HG03135 (cell line): ENCODE data around the gene SLC45A3.
"Not testable (repeated sequence)": the region's sequence is repeated elsewhere in the genome, so short reads cannot be mapped to it uniquely, and the experiment has no call there.

ENCODE experiments used
- ATAC-seq: cut with Tn5 transposase; IDR thresholded peaks from one replicate; pipeline ENCODE4 v1.9.1; 2021; ENCODE audit warnings: mild to moderate bottlenecking, moderate library complexity; ENCODE audit not compliant: unreplicated experiment

The SLC45A3 gene, protein sequence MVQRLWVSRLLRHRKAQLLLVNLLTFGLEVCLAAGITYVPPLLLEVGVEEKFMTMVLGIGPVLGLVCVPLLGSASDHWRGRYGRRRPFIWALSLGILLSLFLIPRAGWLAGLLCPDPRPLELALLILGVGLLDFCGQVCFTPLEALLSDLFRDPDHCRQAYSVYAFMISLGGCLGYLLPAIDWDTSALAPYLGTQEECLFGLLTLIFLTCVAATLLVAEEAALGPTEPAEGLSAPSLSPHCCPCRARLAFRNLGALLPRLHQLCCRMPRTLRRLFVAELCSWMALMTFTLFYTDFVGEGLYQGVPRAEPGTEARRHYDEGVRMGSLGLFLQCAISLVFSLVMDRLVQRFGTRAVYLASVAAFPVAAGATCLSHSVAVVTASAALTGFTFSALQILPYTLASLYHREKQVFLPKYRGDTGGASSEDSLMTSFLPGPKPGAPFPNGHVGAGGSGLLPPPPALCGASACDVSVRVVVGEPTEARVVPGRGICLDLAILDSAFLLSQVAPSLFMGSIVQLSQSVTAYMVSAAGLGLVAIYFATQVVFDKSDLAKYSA

DNA sequence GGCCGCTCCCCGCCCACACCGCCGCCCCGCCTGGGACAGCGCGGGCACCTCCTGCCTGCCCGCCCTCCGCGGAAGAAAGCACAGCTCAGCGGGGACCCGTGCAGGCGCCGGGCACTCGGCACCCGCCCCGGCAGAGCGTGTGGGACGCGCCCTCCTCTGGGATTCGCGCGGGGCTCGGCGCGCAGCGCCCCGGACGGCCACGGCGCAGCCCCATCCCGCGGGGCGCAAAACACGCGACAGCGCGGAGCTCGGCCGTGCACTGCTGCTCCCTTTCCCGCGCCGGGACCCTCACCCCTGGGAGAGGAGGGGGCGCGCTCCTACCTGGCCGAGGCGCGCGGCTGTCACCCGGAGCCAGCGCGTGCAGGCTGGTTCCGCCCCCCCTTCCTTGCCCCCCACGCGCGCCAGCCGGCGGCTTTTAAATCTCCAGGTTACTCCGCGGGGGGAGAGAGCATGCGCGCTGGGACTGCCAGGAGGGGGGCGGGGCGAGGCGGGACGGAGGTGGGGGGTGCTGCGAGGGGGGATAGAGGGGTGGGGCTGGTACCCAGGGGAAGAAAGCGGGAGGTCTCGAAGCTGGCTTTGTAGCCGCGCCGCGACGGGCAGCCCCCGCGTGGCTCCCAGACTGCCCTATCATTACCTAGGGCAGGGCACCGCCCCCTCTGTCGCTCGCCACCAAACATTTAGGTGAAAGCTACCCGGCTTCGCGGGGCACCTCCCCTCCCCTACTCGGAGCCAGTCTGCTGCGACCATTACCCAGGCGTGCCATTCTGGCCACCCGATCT is at the start of gene SLC45A3:
Gene SLC45A3 (minus strand): TSS at position 437 of the 779 bp plus-strand sequence. CDS start 15,853 bp downstream, outside the sequence.
- no peak for ATAC-seq

DNA sequence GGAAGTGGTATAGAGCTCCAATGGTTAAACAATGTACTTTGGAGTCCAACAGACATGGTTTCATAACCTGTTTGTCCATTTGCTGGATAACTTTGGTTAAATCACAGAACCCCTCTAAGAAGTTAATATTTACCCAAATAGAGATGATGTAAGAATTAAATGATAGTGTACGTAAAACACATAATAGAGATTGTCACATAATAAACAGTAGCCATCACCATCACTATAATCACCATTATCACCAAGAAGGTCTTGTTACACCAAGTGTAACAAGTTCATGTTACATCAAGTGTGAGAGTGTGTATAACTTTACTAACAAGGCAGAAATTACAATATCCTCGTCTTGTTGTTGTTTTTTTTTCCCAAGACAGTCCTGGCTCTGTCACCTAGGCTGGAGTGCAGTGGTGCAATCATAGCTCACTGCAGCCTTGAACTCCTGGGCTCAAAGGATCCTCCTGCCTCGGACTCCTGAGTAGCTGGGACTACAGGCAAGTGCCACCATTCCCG is 46.4 kb upstream of the SLC45A3 start:
- ATAC-seq = no peak

DNA sequence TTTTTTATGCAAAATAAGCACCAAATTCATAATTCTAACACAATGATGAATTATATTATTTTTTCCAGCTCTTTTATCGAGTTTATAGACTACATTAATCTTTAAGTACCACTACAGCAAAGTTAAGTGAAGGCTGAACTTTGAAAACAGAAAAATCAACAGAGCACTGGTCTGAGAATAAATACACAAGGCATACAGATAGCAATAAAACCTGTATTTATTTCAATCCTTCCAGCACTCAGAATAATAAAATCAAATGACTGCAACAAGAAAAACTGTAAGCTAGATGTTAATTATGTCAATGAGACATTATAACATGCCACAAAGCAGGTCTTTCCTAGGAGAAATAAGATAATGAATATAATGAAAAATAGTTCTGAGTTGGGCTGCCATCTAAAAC is 45.2 kb upstream of the SLC45A3 start:
- ATAC-seq = no peak

DNA sequence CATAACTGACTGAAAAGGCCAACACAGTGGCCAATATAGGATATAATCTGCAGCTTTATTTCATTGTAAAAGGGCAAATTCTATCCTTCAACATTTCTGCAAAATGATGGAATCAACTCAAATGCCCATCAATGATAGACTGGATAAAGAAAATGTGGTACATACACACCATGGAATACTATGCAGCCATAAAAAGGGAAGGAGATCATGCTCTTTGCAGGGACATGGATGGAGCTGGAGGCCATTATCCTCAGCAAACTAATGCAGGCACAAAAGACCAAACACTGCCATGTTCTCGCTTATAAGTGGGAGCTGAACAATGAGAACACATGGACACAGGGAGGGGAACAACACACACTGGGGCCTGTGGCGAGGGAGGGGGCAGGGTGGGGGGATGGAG is 40.4 kb upstream of the SLC45A3 start:
- ATAC-seq = not testable (repeated sequence)

DNA sequence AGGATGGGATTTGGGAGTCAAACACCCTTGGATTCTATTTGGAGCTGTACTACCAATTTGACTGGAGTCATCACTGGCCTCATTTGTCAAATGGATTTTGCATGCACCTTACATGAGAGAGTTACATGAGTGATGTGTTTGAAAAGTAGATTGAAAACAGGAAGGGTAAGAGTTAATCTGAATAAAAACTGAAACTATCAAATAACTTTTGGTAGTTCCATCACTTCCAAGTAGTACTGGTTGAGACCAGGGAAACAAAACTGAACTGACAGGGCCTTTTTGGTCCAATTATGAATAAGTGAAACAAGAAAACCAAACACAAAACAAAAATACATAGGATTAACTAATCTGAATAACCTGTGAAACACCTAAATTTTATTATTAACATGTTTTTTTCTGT is 39.5 kb upstream of the SLC45A3 start:
- ATAC-seq = no peak

DNA sequence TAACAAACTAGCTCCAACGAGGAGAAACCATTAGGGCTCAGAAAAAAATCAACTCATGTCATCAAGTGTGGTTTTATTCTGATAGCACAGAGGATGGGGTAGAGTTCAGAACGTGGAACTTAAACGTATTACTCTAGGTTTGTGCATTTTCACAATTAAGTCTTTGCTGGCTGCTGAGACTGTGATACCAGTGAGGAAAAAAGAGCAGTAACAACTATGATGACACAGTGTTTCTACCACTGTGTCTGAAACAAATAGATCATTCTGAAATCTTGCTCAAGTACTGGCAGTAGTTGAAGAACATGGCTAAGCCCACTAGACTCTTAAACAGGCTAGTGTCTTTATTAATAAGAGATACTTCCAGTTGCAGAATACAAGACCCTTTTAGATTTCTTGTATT is 38.7 kb upstream of the SLC45A3 start:
- ATAC-seq = no peak

DNA sequence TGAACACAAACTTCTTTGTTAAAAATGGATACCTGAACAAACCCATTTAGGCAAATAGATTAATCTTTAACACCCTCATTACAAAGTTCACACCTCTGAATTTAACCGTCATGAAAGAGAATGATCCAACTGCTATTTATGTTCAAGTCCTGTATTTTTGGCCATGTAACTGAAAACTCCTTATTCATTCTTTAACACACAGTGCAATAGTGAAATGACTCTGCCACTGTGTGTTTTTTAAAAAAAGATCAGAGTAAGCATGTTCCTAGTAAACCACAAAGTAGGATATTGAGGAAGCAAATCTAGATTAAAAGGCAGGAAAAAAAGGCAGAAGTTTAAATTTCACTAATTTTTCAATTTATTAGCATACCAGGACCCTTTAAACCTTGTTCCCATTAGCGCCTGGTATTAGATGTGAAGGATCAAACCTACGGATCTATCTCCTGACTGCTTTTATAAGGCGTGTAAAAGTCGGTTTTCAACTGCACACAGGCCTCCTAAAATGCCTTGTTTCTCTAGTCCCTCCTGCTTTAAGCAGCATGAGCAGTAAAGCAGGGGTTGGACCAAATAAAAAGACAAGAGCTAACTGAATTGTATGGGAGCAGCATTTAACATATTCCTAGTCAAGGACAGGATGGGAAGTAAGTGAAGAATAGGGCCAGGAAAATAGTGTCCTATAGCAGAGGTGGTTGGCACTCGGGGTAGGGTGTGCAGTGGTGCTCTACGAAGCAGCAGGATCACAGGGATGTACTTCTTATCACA is 36.2 kb upstream of the SLC45A3 start:
- ATAC-seq = no peak

DNA sequence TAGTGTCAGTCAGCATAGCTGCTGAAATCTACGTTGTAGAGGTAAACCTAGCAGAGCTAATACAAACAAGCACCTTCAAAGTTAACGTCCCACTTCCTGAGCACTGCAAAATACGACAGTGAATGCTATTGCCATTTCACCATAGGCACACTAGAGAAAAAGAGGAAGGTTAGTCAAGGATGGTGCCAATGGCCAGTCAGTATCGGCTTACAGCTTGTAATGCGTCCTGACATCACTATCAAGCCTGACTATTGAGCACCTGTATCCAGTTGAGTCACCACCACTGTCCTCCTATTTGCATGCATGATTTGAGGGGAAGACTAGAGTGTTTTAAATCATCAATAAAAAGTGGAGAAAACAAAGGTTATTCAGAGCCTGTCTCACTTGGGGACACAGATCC is 35.3 kb upstream of the SLC45A3 start:
- ATAC-seq = no peak

DNA sequence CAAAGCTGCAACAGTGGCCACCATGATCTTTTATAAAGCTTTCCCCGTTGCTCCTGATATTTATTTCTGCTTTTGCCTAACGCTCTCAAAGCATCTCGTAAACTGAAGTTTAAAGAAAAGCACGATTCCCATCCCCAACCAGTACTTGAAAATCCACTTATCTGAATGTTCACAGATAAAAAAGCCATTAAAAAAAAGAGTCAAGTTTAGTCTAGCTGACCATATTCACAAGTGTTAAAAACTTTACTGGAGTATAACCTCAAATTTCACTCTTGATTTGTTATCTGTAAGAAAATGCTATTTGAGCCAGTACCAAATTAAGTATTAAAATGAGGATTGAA is 34.6 kb upstream of the SLC45A3 start:
- ATAC-seq = no peak

DNA sequence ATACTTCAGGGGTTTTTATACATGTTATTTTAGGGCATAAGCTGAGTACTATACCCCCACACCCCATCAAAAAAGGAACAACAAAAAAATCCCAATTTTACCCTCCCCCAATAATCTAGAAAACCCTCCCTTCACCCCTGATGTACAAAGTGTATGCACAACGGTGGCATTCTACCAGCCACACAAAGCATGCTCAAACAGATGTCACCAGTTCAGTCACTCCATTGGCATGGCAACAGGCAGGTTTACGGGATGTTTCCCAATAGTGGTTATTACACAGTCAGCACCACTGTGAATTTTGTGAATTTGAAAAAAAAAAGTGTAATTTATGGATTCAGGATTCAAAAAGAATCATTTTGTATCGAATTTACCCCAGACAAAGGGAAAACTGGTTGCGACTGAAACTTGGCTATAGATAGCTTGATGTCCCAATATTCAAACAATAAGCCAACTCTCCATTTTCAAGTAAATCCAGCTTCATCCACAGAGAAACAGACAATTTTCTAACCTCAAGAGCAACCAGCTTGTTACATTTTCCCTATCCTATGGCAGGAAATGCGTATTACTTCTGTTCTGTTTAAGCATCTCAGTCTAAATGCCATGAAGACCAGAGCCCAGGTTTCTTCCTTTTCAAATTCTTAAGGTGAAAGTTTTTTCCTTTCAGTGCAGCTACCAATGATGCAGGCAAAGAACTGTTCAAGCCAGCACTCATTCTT is 34.0 kb upstream of the SLC45A3 start:
- no peak for ATAC-seq

DNA sequence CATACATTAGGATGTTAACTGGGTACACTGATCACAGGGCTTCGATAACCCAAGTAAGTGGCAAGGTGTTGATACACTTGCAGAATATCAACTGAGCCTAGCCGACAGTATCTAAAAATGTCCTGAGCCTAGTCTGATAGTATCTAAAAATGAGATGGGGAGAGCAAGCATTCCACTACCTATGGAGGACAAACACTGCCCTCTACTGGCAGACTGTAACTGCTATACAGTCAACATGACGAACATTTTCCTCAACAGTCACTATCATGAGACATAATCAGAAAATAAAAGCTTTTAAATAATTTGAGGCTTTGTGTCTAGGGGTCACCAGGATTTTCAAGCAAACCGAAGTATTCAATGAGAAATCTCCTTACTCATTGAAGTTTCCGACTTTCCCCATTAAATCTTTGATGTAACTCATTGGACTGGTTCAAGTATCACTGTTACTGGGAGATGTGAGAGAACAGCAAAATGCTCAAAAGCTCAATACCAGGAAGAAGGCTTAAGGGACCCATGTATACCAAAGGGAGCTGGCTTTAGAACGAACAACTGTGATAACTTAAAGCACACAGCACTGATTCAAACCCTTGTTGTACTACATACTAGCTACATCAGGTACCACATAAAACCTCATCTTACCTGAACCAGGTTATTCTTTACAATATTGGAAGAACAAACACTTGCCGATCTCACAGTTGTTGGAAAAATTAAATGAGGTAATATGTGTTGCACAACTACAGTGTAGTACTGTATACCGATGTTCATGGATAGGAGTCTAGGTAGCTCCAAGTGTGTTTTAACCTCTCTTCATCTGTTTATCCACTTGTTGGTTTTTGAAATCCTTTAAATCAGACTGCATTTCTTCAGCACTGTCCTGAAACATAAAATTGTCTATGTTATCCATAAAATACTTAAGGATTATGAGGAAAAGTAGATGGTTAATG is 31.1 kb upstream of the SLC45A3 start:
- ATAC-seq = no peak

DNA sequence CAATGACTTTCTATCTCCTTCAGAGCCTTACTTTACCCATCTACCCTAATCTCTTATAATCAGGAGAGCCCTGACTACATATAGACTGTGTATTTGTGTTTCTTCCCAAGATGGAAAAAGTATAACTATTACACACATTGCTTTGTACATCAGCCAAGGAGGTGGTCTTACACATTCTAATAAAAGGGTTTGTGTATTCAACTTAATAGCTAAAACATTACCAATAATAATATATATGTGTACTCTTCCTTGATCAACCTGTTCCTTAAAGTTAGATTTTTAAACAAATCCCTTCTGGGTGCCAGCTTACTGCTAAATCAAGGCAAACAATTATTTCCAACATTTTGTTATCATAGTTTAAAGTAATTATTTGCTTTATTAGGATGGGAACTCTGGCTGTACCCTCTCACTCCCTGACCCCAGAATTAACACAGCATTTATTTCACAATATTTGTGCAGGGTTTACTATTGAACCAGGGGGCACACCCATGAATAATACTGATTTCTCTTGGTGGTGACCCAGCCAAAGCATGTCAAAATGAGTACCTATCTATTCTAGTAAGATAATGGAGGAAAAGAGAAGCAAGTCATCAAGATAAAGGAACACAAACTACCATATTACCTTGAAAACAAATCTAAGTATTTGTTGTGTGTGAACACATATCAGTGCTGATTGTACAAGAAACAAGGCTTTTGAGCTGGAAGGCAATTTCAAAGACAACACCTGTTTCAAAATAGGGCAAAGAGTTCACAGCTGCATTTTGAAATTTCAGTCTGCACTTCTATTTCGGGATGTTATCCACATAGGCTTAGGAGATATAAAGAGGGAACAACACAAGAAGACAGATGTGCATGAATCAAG is 30.1 kb upstream of the SLC45A3 start:
- ATAC-seq = no peak

DNA sequence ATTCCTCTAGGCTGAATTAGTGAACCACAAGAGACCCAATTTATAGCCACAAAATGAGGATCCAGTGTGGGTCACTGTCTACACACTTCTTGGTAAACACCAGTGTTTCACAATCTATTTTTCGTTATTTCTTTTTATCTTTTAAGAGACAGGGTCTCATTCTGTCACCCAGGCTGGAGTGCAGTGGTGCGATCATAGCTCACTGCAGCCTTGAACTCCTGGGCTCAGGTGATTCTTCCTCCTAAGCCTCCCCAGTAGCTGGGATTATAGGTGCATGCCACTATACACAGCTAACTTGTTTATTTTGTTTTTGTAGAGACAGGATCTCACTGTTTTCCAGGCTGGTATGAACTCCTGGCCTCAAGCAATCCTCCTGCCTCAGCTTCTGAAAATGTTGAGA is 29.3 kb upstream of the SLC45A3 start:
- ATAC-seq = no peak

DNA sequence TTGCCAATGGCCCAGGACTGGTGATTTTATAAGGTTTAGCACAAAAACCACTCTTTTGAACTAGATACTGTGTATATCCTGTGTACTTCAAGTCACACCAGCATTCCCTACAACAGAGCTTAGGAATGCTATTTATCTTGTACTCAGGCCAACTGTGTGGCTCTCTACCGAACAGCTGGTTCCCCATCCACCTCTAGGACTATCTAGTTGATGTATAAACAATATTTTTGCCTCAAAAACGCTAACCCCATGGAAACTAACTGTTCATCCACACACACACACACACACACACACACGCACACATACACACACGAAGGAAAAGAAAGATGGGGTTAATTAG is 28.7 kb upstream of the SLC45A3 start:
- no peak for ATAC-seq

DNA sequence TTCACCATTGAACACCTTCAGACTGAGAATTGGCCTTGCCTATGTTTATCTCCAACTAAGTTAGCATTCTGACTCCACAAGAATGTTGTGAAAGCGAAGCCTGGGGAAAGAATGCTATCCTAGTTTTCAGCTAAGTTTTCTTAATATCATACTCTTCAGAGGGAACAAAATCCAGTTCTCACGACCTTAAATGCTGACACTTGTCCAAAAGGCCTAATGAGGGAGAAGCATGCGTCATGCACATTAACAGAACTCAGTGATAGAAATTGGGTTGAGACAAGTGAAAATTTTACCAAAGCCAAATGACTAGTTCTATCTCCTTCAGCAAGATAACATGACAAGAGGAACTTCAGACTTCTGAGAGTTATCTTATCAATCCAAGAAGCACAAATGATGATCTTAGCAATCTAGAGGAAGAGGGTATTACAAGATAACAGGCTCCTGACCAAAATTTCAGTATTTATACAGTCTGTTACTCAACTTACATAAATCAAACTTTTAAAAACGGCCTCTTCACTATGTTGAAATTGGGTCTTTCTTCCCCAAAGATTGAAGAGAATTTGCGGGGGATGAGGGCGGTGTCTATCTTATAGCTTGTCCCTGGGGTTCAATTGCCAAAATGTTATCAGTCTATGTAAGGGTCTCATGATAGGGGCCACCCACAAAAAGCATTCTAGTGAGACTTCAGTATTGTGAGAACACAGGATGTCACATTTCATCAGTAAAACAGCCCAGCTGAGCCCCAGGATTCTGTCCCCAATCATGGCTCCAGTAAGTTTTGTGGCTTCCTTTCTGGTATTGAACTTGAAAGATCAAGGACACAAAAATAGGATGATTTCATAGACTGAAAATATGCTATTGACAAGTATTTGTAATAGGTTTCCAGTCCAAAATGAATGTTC is 26.5 kb upstream of the SLC45A3 start:
- ATAC-seq = no peak

DNA sequence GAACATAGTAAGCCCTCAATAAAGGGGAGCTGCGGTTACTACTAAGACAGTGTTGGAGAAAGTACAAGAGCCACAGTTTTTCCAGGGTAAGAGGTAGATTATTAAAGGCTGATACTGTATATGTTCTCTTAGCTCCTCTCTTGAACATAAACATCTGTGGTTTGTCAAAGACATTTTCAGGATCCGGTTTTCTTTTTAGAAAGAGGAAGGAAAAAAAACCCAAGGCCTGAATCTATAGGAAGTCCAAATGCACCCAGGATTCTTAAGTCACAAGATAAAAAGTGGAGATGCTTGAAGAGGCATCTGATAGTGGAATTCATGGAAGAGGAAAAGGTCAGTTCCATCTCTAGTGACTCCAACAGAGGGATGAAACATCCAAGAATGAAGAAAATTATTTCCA is 24.6 kb upstream of the SLC45A3 start:
- no peak for ATAC-seq

DNA sequence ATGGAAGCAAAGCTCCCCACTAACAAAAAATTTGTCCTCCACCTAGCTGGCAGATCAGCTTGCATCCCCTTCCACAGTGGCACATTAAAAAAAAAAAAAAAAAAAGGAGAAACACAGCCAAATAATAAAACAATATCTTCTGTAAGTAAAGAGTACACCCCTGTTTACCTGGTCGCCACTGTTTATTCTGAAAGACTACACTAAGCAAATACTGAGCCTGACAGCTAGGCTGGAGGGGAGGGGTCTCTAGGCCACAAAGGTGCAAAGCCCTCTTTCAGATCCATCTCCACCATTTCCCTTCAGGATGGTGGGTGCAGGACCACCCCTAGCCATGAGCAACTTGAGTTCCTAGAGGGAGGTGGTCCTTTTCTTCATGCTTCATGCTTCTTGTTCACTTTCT is 22.8 kb upstream of the SLC45A3 start:
- no peak for ATAC-seq

DNA sequence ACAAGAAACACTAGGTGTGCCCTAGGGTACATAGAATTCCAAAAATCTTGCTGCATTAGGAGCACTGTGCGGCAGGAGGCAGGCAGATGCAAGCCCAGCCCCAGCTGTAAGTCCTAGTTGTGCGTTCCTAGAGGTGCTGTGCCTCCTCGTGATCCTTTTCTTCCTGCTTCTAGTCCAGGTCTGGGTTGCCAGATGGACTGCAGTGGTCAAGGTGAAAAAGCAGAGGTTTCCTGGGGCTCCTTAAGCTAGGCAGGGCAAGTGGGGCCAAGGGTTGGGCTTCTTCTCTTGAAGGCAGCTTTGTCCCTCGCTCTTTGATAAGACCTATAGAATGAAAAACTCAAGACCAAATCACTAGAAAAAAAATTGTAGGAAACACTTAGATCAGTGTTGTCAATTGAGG is 21.6 kb upstream of the SLC45A3 start:
- ATAC-seq = no peak
